WI38 (cell line): ENCODE data around the gene NAA10.

Experiments
- H3K4me3 ChIP-seq: 2 replicates; pipeline ENCODE4 v1.5.1; 2011; ENCODE audit warnings: low read depth, mild to moderate bottlenecking, control low read depth, low read length
- TF ChIP-seq, protein P1 (sequence below): IDR thresholded peaks from 2 replicates; pipeline ENCODE4 v1.5.1; 2012; ENCODE audit warnings: low read depth, mild to moderate bottlenecking, control low read depth, low read length

The NAA10 gene

DNA sequence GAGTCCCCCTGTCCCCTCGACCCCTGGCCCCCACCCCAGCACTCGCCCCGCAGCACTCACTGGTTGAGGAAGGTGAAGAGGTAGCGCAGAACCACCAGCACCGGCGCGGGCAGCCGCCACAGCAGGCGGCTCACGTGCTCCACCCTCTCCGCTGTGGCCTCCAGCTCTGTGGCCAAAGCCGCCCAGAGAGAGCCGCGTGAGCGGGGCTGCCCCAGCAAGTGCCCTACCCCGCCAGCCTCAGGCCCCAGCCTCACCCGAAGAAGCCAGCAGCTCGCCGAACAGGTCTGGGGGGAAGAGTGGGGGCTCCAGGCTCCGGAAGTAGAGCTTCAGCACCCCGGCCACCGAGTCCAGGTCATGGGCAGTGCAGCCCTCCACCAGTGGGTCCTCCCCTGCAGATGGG lies 24.4 kb downstream of the NAA10 start:
- TF ChIP-seq, protein P1, sequence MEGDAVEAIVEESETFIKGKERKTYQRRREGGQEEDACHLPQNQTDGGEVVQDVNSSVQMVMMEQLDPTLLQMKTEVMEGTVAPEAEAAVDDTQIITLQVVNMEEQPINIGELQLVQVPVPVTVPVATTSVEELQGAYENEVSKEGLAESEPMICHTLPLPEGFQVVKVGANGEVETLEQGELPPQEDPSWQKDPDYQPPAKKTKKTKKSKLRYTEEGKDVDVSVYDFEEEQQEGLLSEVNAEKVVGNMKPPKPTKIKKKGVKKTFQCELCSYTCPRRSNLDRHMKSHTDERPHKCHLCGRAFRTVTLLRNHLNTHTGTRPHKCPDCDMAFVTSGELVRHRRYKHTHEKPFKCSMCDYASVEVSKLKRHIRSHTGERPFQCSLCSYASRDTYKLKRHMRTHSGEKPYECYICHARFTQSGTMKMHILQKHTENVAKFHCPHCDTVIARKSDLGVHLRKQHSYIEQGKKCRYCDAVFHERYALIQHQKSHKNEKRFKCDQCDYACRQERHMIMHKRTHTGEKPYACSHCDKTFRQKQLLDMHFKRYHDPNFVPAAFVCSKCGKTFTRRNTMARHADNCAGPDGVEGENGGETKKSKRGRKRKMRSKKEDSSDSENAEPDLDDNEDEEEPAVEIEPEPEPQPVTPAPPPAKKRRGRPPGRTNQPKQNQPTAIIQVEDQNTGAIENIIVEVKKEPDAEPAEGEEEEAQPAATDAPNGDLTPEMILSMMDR, result no peak
- no peak overlapping the region for H3K4me3 ChIP-seq

GRCh38 chrX:153909980-153910360 lies 24.9 kb downstream of the NAA10 start:
- TF ChIP-seq, protein P1, result no peak
- H3K4me3 ChIP-seq, result no peak overlapping the region

GRCh38 chrX:153909024-153909979 lies 25.5 kb downstream of the NAA10 start:
- TF ChIP-seq, protein P1, result no peak
- H3K4me3 ChIP-seq, result no peak overlapping the region

DNA sequence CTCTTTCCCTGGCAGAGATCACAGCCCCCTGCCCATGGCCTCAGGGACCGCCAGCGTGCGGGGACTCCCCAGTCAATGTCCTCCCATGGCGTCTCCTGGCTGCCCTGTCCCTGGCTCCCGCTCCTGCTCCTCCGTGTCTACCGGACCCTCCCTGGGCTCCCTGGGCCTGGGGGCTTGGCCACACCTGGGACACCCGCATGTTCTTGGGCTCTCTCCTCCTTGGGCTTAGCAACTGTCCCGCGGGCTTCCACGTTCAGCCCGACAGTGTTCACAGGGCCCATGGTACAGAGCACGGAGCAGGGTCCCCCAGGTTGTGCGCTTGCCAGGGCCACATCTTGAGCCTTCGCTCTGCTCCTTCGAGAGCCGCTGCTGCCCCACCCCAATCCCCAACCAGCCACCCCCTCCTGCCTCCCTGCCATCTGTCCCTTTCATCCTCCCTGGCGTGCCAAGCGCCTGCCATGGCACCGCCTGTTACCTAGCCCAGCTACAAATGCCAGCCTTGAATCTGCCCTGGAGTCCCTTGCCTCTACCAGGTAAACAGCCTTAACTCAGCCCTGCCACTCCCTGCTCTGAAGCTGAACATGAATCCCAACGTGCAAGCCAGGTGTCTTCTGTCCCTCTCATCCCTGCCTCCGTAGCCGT lies 26.5 kb downstream of the NAA10 start:
- TF ChIP-seq, protein P1, result no peak
- H3K4me3 ChIP-seq, result no peak overlapping the region

DNA sequence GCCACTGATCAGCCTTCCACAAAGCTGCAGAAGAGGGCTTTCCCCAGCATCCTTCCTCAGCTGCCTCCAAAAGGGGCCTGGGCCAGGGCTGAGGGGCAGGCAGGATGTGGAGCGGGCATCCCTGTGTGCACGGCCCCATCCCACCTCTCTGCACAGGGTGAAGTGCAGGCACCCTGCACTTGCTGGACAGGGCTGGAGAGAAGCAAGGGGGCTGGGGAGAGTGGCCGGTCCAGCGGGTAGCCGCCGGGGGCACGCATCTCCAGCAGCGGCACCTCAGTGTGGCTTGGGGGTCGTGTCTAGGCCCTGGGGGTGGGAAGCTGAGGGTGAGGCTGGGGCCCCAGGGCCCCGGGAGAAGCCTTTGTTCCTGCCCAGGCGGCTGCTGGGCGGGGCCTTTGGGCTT lies 27.4 kb downstream of the NAA10 start:
- TF ChIP-seq, protein P1, result no peak
- H3K4me3 ChIP-seq, result no peak overlapping the region

DNA sequence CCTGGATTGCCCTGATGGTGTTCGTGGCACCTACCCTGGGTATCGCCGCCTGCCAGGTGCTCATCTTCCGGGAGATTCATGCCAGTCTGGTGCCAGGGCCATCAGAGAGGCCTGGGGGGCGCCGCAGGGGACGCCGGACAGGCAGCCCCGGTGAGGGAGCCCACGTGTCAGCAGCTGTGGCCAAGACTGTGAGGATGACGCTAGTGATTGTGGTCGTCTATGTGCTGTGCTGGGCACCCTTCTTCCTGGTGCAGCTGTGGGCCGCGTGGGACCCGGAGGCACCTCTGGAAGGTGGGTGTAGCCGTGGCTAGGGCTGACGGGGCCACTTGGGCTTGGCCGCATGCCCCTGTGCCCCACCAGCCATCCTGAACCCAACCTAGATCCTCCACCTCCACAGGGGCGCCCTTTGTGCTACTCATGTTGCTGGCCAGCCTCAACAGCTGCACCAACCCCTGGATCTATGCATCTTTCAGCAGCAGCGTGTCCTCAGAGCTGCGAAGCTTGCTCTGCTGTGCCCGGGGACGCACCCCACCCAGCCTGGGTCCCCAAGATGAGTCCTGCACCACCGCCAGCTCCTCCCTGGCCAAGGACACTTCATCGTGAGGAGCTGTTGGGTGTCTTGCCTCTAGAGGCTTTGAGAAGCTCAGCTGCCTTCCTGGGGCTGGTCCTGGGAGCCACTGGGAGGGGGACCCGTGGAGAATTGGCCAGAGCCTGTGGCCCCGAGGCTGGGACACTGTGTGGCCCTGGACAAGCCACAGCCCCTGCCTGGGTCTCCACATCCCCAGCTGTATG lies 28.5 kb downstream of the NAA10 start:
- TF ChIP-seq, protein P1, result no peak
- no peak overlapping the region for H3K4me3 ChIP-seq
